Myocyte (in vitro differentiated cells): ENCODE data around the gene NFATC3. TPM values are rescaled to one million over a fixed set of nuclear protein-coding genes. Genes with fewer than 3 reads are reported as not detected.

ENCODE experiments used
- DNase-seq: peaks from one replicate; pipeline ENCODE4 v3.0.0-alpha.2; 2012; ENCODE audit warnings: low read depth
- microRNA-seq: library from miRNA; unstranded; fragments of <30 nt; microRNA quantifications from one replicate; pipeline ENCODE4, GENCODE V29; 2016
- total RNA-seq: library from RNA; depleted of rRNA; stranded (reverse); fragments of >200 nt; gene quantifications from 2 replicates; pipeline ENCODE4 v1.2.3, GENCODE V29; 2014

Gene NFATC3
- total RNA-seq, 1 donor from 2014 or later, result 36.7 TPM

GRCh38 chr16:68267612-68268405, 182.6 kb downstream of the NFATC3 start:
- DNase-seq, result no peak

GRCh38 chr16:68269793-68270192, 184.6 kb downstream of the NFATC3 start:
- no peak for DNase-seq

DNA sequence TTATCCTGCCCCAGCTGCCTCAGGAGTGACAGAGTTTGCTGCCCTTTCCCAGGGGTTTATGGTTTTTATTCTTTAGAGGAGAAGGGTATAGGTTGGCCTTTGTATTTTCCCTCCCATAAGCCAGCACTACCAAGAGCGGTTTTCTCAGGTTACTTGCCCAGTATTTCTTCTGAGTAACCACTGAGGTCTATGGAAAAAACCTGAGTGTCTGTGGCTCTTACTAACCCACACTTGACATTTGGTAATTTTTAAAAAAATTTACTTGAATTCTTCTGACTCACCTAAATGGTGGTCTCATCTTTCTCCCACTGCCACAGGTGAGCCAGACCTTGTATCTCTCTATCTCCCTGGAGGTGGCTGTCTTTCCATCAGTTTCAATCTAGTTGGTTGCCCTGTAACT, 185.2 kb downstream of the NFATC3 start:
- no peak for DNase-seq

GRCh38 chr16:68272507-68273209, 187.5 kb downstream of the NFATC3 start:
- no peak for DNase-seq

- no peak for DNase-seq
Observed at GRCh38 chr16:68273459-68273858, 188.3 kb downstream of the NFATC3 start.

DNA sequence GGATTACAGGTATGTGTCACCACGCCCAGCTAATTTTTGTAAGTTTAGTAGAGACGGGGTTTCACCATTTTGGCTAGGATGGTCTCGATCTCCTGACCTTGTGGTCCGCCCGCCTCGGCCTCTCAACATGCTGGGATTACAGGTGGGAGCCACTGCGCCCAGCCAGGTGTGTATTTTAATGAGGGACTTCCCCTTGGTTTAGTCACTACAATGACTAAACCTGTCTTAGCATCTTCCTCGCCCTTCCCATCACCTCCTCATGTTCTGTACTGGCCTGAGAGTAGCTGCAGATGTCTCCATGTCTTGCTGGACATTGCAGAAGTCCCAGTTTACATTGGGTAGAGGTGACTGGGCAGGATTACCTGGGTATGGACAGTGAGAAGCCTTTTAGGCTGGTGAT, 188.7 kb downstream of the NFATC3 start:
- no peak for DNase-seq

DNA sequence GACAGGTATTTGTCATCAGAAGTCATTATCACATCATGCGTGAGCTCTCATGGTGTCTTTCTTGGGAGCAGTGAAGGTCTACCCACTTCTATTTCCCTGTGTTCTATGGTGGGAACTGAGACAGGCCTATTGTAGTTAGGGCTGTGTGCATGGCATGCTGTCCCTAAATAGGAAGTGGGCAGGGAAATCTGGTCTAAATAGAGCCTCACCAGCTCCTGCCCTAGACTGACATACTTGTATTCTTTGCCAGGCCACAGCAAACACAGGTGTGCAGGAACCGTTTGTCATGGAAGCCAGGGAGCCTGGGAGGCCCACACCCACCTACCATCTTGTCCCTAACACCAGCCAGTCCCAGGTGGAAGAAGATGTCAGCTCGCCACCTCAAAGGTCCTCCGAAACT, 189.3 kb downstream of the NFATC3 start:
- peak; percentile 79 for DNase-seq

GRCh38 chr16:68275611-68276191, 190.5 kb downstream of the NFATC3 start:
- DNase-seq, result peak; percentile 87

DNA sequence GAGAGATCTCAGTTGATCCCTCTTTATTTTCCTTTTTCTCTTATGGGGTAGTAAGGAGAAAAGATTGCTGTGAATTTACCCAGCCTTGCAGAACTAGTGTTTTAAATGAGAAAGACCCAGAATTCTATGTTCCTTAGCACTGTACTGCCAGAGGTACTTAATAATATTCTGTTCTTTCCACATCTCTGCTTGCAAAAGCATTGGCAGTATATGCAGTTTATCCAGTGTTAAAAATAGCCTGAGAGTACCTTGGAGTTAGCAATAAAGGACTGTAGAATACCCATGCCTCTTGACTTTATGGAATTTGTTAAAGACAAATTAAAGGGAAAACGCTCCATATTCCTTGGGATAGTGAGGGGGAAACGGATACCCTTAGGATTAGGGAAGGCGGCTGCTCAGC, 191.1 kb downstream of the NFATC3 start:
- DNase-seq, result no peak

Small RNA genes within 50 kb of the gene (microRNA-seq; reads per million reads assigned to microRNA genes)
- gene MIR6773, result not detected

Other genes starting within 250 kb of the NFATC3 start
- gene THAP11, start 243.1 kb upstream of the NFATC3 start, total RNA-seq, result 67.0 and 73.3 TPM in 2 replicates
- 120 and 182 TPM in 2 replicates for gene NUTF2, start 238.4 kb upstream of the NFATC3 start, total RNA-seq
- gene CENPT, start 237.7 kb upstream of the NFATC3 start, total RNA-seq, result 48.3 and 63.7 TPM in 2 replicates
- gene EDC4, start 212.3 kb upstream of the NFATC3 start, total RNA-seq, result 147 and 164 TPM in 2 replicates
- gene NRN1L, start 200.5 kb upstream of the NFATC3 start, total RNA-seq, result 0.83 and 1.9 TPM in 2 replicates
- 9.4 and 10.6 TPM in 2 replicates for gene PSKH1, start 192.1 kb upstream of the NFATC3 start, total RNA-seq
- 0.42 and 1.3 TPM in 2 replicates for gene CTRL, start 153.5 kb upstream of the NFATC3 start, total RNA-seq
- 23.4 and 39.3 TPM in 2 replicates for gene PSMB10, start 148.5 kb upstream of the NFATC3 start, total RNA-seq
- gene LCAT, start 141.2 kb upstream of the NFATC3 start, total RNA-seq, result 15.3 and 25.1 TPM in 2 replicates
- 85.9 and 98.3 TPM in 2 replicates for gene SLC12A4, start 116.7 kb upstream of the NFATC3 start, total RNA-seq
- not detected in 2 replicates for gene DPEP3, start 104.9 kb upstream of the NFATC3 start, total RNA-seq
- gene DPEP2, start 85.9 kb upstream of the NFATC3 start, total RNA-seq, result 0.05 TPM in 1 of 2 replicates, not detected in the other
- gene DPEP2NB, start 69.5 kb upstream of the NFATC3 start, total RNA-seq, result not detected in 2 replicates
- gene DDX28, start 62.1 kb upstream of the NFATC3 start, total RNA-seq, result 11.1 and 14.1 TPM in 2 replicates
- gene DUS2, start 62.1 kb upstream of the NFATC3 start, total RNA-seq, result 20.7 and 20.8 TPM in 2 replicates
- gene ESRP2, start 150.8 kb downstream of the NFATC3 start, total RNA-seq, result 0.11 TPM in 1 of 2 replicates, not detected in the other
- 127 and 180 TPM in 2 replicates for gene PLA2G15, start 160.0 kb downstream of the NFATC3 start, total RNA-seq
- gene SLC7A6, start 179.2 kb downstream of the NFATC3 start, total RNA-seq, result 28.0 and 36.4 TPM in 2 replicates
- gene SLC7A6OS, start 225.6 kb downstream of the NFATC3 start, total RNA-seq, result 19.3 and 21.3 TPM in 2 replicates
- 48.9 and 59.6 TPM in 2 replicates for gene PRMT7, start 225.6 kb downstream of the NFATC3 start, total RNA-seq